H9 (cell line): ENCODE measurements around the gene TMEM121. TPM values are rescaled to one million over a fixed set of nuclear protein-coding genes. Genes with fewer than 3 reads are reported as not detected.

Source experiments
- DNase-seq: peaks from one replicate; pipeline ENCODE4 v3.0.0-alpha.2; 2017
- H2AFZ ChIP-seq: one replicate; pipeline ENCODE4 v1.6.1; 2013; ENCODE audit warnings: mild to moderate bottlenecking, low read length, control low read depth, moderate library complexity
- H2AK5ac ChIP-seq: 2 replicates; pipeline ENCODE4 v1.6.1; 2013; ENCODE audit warnings: low read length, control low read depth, mixed read lengths; ENCODE audit not compliant: insufficient read length
- H2BK120ac ChIP-seq: one replicate; pipeline ENCODE4 v1.6.1; 2013; ENCODE audit warnings: low read depth, mild to moderate bottlenecking, low read length, control low read depth, inconsistent platforms; ENCODE audit not compliant: poor library complexity, severe bottlenecking
- H2BK12ac ChIP-seq: 2 replicates; pipeline ENCODE4 v1.6.1; 2013; ENCODE audit warnings: low read length, control low read depth, mixed read lengths, low read depth; ENCODE audit not compliant: insufficient read length
- H2BK15ac ChIP-seq: 2 replicates; pipeline ENCODE4 v1.6.1; 2013; ENCODE audit warnings: low read depth, low read length, control low read depth
- H2BK20ac ChIP-seq: one replicate; pipeline ENCODE4 v1.6.1; 2013; ENCODE audit warnings: low read depth, mild to moderate bottlenecking, low read length, control low read depth, inconsistent platforms; ENCODE audit not compliant: poor library complexity, severe bottlenecking
- H2BK5ac ChIP-seq: 2 replicates; pipeline ENCODE4 v1.6.1; 2013; ENCODE audit warnings: low read length, control low read depth, mixed read lengths; ENCODE audit not compliant: insufficient read length
- H3K14ac ChIP-seq: 2 replicates; pipeline ENCODE4 v1.6.1; 2013; ENCODE audit warnings: low read length, control low read depth; ENCODE audit not compliant: insufficient read depth
- H3K18ac ChIP-seq: 2 replicates; pipeline ENCODE4 v1.6.1; 2013; ENCODE audit warnings: low read depth, mild to moderate bottlenecking, mixed read lengths, low read length, control low read depth; ENCODE audit not compliant: insufficient read length
- H3K23ac ChIP-seq: 2 replicates; pipeline ENCODE4 v1.6.1; 2013; ENCODE audit warnings: low read length, control low read depth, mixed read lengths, low read depth; ENCODE audit not compliant: insufficient read length
- H3K23me2 ChIP-seq: 2 replicates; pipeline ENCODE4 v1.6.1; 2013; ENCODE audit warnings: low read depth, mild to moderate bottlenecking, mixed read lengths, low read length, control low read depth; ENCODE audit not compliant: insufficient read length, poor library complexity, severe bottlenecking
- H3K27ac ChIP-seq: 2 replicates; pipeline ENCODE4 v1.5.1; 2013; ENCODE audit warnings: low read length, control low read depth, mixed read lengths, low read depth; ENCODE audit not compliant: insufficient read length
- H3K27me3 ChIP-seq: 2 replicates; pipeline ENCODE4 v1.6.1; 2013; ENCODE audit warnings: low read length, control low read depth, inconsistent platforms; ENCODE audit not compliant: insufficient read depth
- H3K4ac ChIP-seq: 2 replicates; pipeline ENCODE4 v1.6.1; 2013; ENCODE audit warnings: low read depth, mild to moderate bottlenecking, control low read depth, inconsistent platforms, low read length, moderate library complexity
- H3K4me1 ChIP-seq: 2 replicates; pipeline ENCODE4 v1.6.1; 2013; ENCODE audit warnings: low read length, control low read depth, inconsistent platforms; ENCODE audit not compliant: insufficient read depth
- H3K4me2 ChIP-seq: 2 replicates; pipeline ENCODE4 v1.6.1; 2013; ENCODE audit warnings: low read length, control low read depth, mixed read lengths; ENCODE audit not compliant: insufficient read length, insufficient read depth
- H3K56ac ChIP-seq: 2 replicates; pipeline ENCODE4 v1.6.1; 2013; ENCODE audit warnings: low read depth, mild to moderate bottlenecking, mixed read lengths, low read length, control low read depth; ENCODE audit not compliant: insufficient read length
- H3K79me1 ChIP-seq: 2 replicates; pipeline ENCODE4 v1.6.1; 2013; ENCODE audit warnings: low read depth, mild to moderate bottlenecking, moderate library complexity, low read length, control low read depth, inconsistent platforms; ENCODE audit not compliant: insufficient read depth, poor library complexity, severe bottlenecking
- H3K79me2 ChIP-seq: 2 replicates; pipeline ENCODE4 v1.6.1; 2013; ENCODE audit warnings: low read length, control low read depth, inconsistent platforms; ENCODE audit not compliant: insufficient read depth
- H3K9ac ChIP-seq: 2 replicates; pipeline ENCODE4 v1.6.1; 2013; ENCODE audit warnings: low read length, control low read depth, mixed read lengths; ENCODE audit not compliant: insufficient read length; ENCODE audit errors: extremely low read depth
- H3K9me3 ChIP-seq: one replicate; pipeline ENCODE4 v1.6.1; 2013; ENCODE audit warnings: low read depth, low read length, inconsistent platforms; ENCODE audit not compliant: control insufficient read depth
- H3T11ph ChIP-seq: one replicate; pipeline ENCODE4 v1.6.1; 2013; ENCODE audit warnings: mild to moderate bottlenecking, low read length, control low read depth, inconsistent platforms
- H4K20me1 ChIP-seq: one replicate; pipeline ENCODE4 v1.6.1; 2013; ENCODE audit not compliant: control insufficient read depth, insufficient read length, insufficient read depth
- H4K5ac ChIP-seq: 2 replicates; pipeline ENCODE4 v1.6.1; 2013; ENCODE audit warnings: low read depth, mild to moderate bottlenecking, mixed read lengths, low read length, control low read depth; ENCODE audit not compliant: insufficient read length
- H4K8ac ChIP-seq: replicated peaks from 2 replicates; pipeline ENCODE4 v1.6.1; 2013; ENCODE audit warnings: low read length, control low read depth, mixed read lengths, low read depth; ENCODE audit not compliant: insufficient read length
- H4K91ac ChIP-seq: 2 replicates; pipeline ENCODE4 v1.6.1; 2013; ENCODE audit warnings: low read depth, mild to moderate bottlenecking, moderate library complexity, mixed read lengths, low read length, control low read depth; ENCODE audit not compliant: insufficient read length
- H3K27ac Mint-ChIP-seq, 3 experiments: 2 replicates in 2 of 3; 3 replicates in 1 of 3; pipeline ENCODE4 v1.8.0; 2020 to 2021; ENCODE audit warnings: mixed read lengths in 3 of 3, mild to moderate bottlenecking in 1 of 3, moderate library complexity in 1 of 3
- H3K27me3 Mint-ChIP-seq: 2 replicates; pipeline ENCODE4 v1.8.0; 2021; ENCODE audit warnings: low read depth, mild to moderate bottlenecking, moderate library complexity, mixed read lengths
- H3K36me3 Mint-ChIP-seq, 3 experiments: 2 replicates in 2 of 3; 3 replicates in 1 of 3; pipeline ENCODE4 v1.8.0; 2020 to 2021; ENCODE audit warnings: low read depth in 3 of 3, mixed read lengths in 3 of 3; ENCODE audit not compliant: insufficient read depth in 1 of 3
- H3K4me1 Mint-ChIP-seq, 2 experiments: 2 replicates each; pipeline ENCODE4 v1.8.0; 2020; ENCODE audit warnings: mixed read lengths in 2 of 2
- H3K4me3 Mint-ChIP-seq, 2 experiments: 2 replicates in 1 of 2; 3 replicates in 1 of 2; pipeline ENCODE4 v1.8.0; 2020 to 2021; ENCODE audit warnings: mild to moderate bottlenecking in 2 of 2, mixed read lengths in 2 of 2, moderate library complexity in 1 of 2
- H3K9me3 Mint-ChIP-seq, 2 experiments: 2 replicates in 1 of 2; 3 replicates in 1 of 2; pipeline ENCODE4 v1.8.0; 2020; ENCODE audit warnings: mild to moderate bottlenecking in 2 of 2, mixed read lengths in 2 of 2, moderate library complexity in 1 of 2
- WGBS: extraction: QIAGEN DNeasy Blood & Tissue Kit; methylation state at CpG from one replicate; pipeline ENCODE4 v1.1.7; 2013; ENCODE audit warnings: missing lambda C conversion rate, low lambda C conversion rate, mixed read lengths; ENCODE audit not compliant: insufficient read length; ENCODE audit errors: extremely low coverage; 5-methylcytosine and 5-hydroxymethylcytosine counted together
- total RNA-seq: library from RNA; stranded (reverse); gene quantifications from 2 replicates; pipeline ENCODE4 v1.2.1, GENCODE V29; 2021
- TF ChIP-seq, protein P1 (sequence below): fragments of 200-600 bp; sonication (generic); conservative IDR thresholded peaks from 3 replicates; pipeline ENCODE4 v1.8.0; 2021; ENCODE audit warnings: antibody characterized with exemption, mild to moderate bottlenecking

Gene TMEM121
- total RNA-seq, 1 experiment from 2014 or later: 2.6 TPM

- Histone ChIP-seq H2BK120ac (no peak overlapping the region), H3K14ac (no peak overlapping the region), H3K23me2 (peaks cover 12% of the 10 kb centered on the region), H4K20me1 (no peaks in the 10 kb centered on the region), H3K9me3 (no peaks in the 10 kb centered on the region), H2AFZ (no peak overlapping the region), H3K23ac (no peak overlapping the region), H2BK12ac (no peak overlapping the region), H3K27me3 (peaks cover 36% of the 10 kb centered on the region), H3K4ac (no peak overlapping the region), H3K79me2 (no peaks in the 10 kb centered on the region), H4K91ac (peak overlapping the region; percentile 28), H4K8ac (no peak overlapping the region), H3K79me1 (no peaks in the 10 kb centered on the region), H3K9ac (no peak overlapping the region), H2BK20ac (no peak overlapping the region), H4K5ac (no peak overlapping the region), H2BK5ac (no peak overlapping the region), H3K56ac (no peak overlapping the region), H3K27ac (no peak overlapping the region), H3T11ph (no peak overlapping the region), H2AK5ac (no peak overlapping the region), H3K4me2 (no peak overlapping the region), H3K4me1 (no peaks in the 10 kb centered on the region; the same call in 1 of the 2 replicates), H3K18ac (no peak overlapping the region), H2BK15ac (no peak overlapping the region)
- H3K9me3 Mint-ChIP-seq: peaks cover 0 to 3% of the 10 kb centered on the region in 2 experiments; a peak in 1 of 5 replicates
- peaks cover 6 to 31% of the 10 kb centered on the region in 2 experiments for H3K4me1 Mint-ChIP-seq
- no peak for DNase-seq
- no peak overlapping the region for H3K4me3 Mint-ChIP-seq
- TF ChIP-seq, protein P1, sequence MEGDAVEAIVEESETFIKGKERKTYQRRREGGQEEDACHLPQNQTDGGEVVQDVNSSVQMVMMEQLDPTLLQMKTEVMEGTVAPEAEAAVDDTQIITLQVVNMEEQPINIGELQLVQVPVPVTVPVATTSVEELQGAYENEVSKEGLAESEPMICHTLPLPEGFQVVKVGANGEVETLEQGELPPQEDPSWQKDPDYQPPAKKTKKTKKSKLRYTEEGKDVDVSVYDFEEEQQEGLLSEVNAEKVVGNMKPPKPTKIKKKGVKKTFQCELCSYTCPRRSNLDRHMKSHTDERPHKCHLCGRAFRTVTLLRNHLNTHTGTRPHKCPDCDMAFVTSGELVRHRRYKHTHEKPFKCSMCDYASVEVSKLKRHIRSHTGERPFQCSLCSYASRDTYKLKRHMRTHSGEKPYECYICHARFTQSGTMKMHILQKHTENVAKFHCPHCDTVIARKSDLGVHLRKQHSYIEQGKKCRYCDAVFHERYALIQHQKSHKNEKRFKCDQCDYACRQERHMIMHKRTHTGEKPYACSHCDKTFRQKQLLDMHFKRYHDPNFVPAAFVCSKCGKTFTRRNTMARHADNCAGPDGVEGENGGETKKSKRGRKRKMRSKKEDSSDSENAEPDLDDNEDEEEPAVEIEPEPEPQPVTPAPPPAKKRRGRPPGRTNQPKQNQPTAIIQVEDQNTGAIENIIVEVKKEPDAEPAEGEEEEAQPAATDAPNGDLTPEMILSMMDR: no peak
- H3K27me3 Mint-ChIP-seq: peaks cover 62% of the 10 kb centered on the region
- WGBS: no CpG with 5 or more reads among the region's 16 CpGs
- no peak overlapping the region for H3K27ac Mint-ChIP-seq
- no peaks in the 10 kb centered on the region for H3K36me3 Mint-ChIP-seq
These were observed 49.3 kb upstream of the TMEM121 start for GRCh38 chr14:105476831-105477659.
